Kidney epithelial cell (primary cell): Measurements from ENCODE around the gene CR2. TPM values are rescaled to one million over a fixed set of nuclear protein-coding genes. Genes with fewer than 3 reads are reported as not detected.

Experiments used
- DNase-seq: peaks from one replicate; pipeline ENCODE4 v3.0.0-alpha.2; 2010; ENCODE audit warnings: low read depth
- H3K27me3 ChIP-seq: 2 replicates; pipeline ENCODE4 v1.6.0; 2011; ENCODE audit warnings: low read length; ENCODE audit not compliant: control insufficient read depth, insufficient read depth
- H3K36me3 ChIP-seq: 2 replicates; pipeline ENCODE4 v1.5.1; 2011; ENCODE audit warnings: low read length; ENCODE audit not compliant: control insufficient read depth, insufficient read depth
- H3K4me3 ChIP-seq: 2 replicates; pipeline ENCODE4 v1.5.1; 2011; ENCODE audit warnings: low read depth, mild to moderate bottlenecking, control low read depth, low read length
- total RNA-seq: library from RNA; depleted of rRNA; stranded (reverse); fragments of >200 nt; gene quantifications from 2 replicates; pipeline ENCODE4 v1.2.3, GENCODE V29; 2015
- TF ChIP-seq, protein P1 (sequence below): IDR thresholded peaks from 2 replicates; pipeline ENCODE4 v1.5.1; 2011; ENCODE audit warnings: mild to moderate bottlenecking, moderate library complexity, low read length, control low read depth, inconsistent platforms; ENCODE audit not compliant: insufficient read depth, poor library complexity, severe bottlenecking

CR2 gene
- total RNA-seq, 1 donor from 2014 or later = 0.04 TPM

DNA sequence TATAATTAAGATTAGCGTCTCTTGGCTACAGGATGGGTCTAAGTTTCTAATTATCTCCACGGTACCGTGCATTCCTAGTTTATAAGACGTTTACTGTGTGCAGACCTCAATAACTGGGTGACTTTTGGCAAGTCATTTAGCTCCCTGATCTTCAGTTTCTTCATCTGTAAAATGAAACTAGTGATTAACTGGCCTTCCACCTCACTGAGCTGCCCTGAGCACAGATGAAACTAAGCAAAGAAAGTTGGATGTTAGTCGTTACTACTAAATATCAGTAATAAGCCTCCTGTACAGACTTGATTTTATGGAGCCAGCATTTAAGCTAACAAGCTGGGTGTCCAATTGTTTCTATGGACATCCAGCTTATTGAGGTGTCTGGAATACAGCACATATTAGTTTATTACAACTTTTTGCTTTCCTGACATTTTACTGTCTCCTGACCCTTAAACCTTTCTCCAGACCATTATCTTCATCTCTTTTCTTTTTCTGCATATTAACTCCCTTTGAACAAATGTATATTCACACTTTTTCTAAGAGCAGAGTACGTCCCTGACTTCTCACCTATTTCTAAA, 1.1 kb downstream of the CR2 start:
- peaks cover 18% of the 10 kb centered on the region for H3K27me3 ChIP-seq
- H3K36me3 ChIP-seq = no peaks in the 10 kb centered on the region
- TF ChIP-seq, protein P1, sequence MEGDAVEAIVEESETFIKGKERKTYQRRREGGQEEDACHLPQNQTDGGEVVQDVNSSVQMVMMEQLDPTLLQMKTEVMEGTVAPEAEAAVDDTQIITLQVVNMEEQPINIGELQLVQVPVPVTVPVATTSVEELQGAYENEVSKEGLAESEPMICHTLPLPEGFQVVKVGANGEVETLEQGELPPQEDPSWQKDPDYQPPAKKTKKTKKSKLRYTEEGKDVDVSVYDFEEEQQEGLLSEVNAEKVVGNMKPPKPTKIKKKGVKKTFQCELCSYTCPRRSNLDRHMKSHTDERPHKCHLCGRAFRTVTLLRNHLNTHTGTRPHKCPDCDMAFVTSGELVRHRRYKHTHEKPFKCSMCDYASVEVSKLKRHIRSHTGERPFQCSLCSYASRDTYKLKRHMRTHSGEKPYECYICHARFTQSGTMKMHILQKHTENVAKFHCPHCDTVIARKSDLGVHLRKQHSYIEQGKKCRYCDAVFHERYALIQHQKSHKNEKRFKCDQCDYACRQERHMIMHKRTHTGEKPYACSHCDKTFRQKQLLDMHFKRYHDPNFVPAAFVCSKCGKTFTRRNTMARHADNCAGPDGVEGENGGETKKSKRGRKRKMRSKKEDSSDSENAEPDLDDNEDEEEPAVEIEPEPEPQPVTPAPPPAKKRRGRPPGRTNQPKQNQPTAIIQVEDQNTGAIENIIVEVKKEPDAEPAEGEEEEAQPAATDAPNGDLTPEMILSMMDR = no peak
- no peak for DNase-seq
- H3K4me3 ChIP-seq = no peak overlapping the region

DNA sequence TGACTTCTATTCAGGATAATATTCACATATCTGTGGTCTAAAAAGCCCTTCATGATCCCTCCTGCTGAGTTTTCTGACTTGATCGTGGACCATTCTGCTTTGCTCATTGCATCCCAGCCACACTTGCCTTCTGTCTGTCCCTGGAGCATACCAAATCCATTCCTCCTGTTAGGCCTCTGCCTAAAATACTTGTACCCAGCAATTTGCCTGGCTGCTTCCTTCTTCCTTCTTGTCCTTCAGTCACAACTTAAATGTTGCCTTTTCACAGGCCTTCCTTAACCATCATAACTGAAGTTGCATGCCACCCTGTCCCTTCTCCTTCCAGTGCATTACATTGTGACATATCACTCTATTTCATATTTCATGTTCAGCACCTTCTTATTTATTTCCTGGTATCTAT, 4.3 kb downstream of the CR2 start:
- Histone ChIP-seq H3K27me3 (peaks cover 11% of the 10 kb centered on the region), H3K4me3 (no peak overlapping the region), H3K36me3 (no peaks in the 10 kb centered on the region)
- DNase-seq = no peak
- TF ChIP-seq, protein P1 = no peak

DNA sequence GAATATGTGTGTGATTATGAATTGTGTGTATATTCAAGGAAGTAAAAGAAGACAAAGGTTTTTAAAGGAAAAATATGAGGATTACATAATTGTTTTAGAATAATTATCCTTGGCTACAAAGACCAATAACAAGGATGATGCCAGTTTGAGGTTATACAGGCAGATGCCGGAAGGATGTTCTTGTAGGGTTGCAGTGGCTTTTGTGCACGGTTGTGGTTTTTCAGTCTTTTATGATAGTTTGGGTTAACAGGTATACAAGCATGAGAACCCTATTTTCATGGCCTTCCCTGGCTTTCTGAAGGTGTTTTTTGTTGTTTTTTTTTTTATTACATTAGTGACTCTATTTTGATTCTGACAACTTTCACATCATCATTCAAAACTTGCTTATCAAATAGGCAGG, 4.9 kb downstream of the CR2 start:
- DNase-seq = no peak
- H3K27me3 ChIP-seq = peaks cover 9% of the 10 kb centered on the region
- H3K36me3 ChIP-seq = no peaks in the 10 kb centered on the region
- no peak overlapping the region for H3K4me3 ChIP-seq
- TF ChIP-seq, protein P1 = no peak

DNA sequence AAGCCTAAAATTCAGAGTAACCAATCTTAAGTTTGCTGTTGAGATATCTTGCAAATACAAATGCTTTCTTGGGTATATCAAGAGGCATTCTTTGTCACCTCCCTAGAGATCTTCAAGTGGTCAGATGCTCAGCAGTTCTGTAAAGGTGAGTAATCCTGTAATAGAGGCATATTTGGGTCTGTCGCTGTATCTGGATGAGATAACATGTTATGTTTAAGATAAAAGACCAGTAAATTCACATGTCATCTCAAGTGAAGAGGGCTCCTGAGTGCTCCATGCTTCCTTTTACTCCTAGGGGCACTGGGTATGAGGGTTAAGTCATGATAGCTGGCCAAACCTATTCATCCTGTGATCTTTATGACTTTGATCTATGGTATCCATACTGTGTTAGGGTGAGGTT, 7.5 kb downstream of the CR2 start:
- no peak for DNase-seq
- Histone ChIP-seq H3K27me3 (no peaks in the 10 kb centered on the region), H3K36me3 (no peaks in the 10 kb centered on the region), H3K4me3 (no peak overlapping the region)
- TF ChIP-seq, protein P1 = no peak

DNA sequence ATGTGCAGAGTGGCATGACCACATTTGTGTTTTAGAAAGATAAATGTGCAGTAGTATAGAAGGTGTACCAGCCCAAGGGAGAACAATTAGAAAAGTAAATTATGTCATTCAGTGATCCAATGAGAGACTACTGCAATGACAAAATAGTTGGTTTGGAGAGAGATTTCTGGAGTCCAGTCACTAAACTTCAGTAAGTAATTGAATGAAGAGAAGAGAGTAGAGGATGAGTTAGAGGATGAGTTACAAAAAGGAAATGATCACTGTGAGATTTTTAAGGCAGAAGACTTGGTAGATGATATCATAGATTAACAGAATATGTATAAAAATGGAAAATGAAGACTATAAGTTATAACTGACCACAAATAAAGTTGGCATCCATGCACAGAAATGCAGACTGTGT, 8.4 kb downstream of the CR2 start:
- TF ChIP-seq, protein P1 = no peak
- DNase-seq = no peak
- no peak overlapping the region for H3K4me3 ChIP-seq
- H3K36me3 ChIP-seq = no peaks in the 10 kb centered on the region
- H3K27me3 ChIP-seq = no peaks in the 10 kb centered on the region

DNA sequence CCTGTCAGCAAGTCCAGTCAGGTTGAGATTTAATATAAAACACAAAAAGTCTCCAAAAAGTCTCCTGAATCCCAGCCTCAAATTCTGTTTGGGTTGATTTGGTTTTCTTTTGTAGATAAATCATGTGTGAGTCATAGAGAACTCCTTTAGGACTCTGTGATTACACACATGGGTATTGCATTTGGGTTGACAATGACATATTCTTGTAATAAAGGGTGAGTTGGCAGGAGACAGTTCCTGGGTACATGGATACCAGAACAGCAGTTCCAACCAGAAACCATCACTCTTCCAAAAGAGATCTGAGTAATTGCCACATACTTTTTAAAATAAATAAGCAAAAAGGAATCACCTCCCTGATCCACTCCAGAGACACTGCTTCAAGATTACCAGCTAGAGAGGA, 8.9 kb downstream of the CR2 start:
- Histone ChIP-seq H3K4me3 (no peak overlapping the region), H3K36me3 (no peaks in the 10 kb centered on the region), H3K27me3 (no peaks in the 10 kb centered on the region)
- no peak for DNase-seq
- TF ChIP-seq, protein P1 = no peak
